SK-N-SH (cell line): Measurements from ENCODE around the gene PCYT2. TPM values are rescaled to one million over a fixed set of nuclear protein-coding genes. Genes with fewer than 3 reads are reported as not detected.
"Not testable (repeated sequence)": the region's sequence is repeated elsewhere in the genome, so short reads cannot be mapped to it uniquely, and the experiment has no call there.

ENCODE experiments used
- CTCF ChIA-PET: fragments of 300-600, 350-600 bp; formaldehyde crosslinking; extraction: SDS; loops from one replicate; lab custom pipeline; 2021; lab: Yijun Ruan, JAX
- POLR2A ChIA-PET: fragments of 350-600 bp; sonication (Branson Sonifier 250); formaldehyde crosslinking; extraction: SDS; loops from one replicate; lab custom pipeline; 2020; ENCODE audit warnings: antibody characterized with exemption, inconsistent platforms; lab: Yijun Ruan, JAX
- DNase-seq: peaks from one replicate; pipeline ENCODE4 v3.0.0; 2012
- H2AFZ ChIP-seq: fragments of 200-600 bp; sonication (generic); 2 replicates; pipeline ENCODE4 v1.8.1; 2016; ENCODE audit warnings: antibody characterized with exemption, mild to moderate bottlenecking, low read depth
- H3F3A ChIP-seq: fragments of 200-600 bp; sonication (generic); replicated peaks from 2 replicates; pipeline ENCODE3; 2016; ENCODE audit warnings: antibody characterized with exemption, mild to moderate bottlenecking; ENCODE audit not compliant: insufficient read depth
- H3K27ac ChIP-seq, 2 experiments: fragments of 200-500 bp in 1 of 2; fragments of 200-600 bp in 1 of 2; sonication (Bioruptor generic) in 1 of 2; sonication (generic), shearing (Covaris generic) in 1 of 2; 2 replicates each; pipeline versions ENCODE4 v1.5.1 to v1.6.1; 2014 to 2016; ENCODE audit warnings: low read depth in 2 of 2, inconsistent platforms in 1 of 2, low read length in 1 of 2, mild to moderate bottlenecking in 1 of 2, mixed read lengths in 1 of 2
- H3K27me3 ChIP-seq: fragments of 200-600 bp; sonication (generic), shearing (Covaris generic); 2 replicates; pipeline ENCODE4 v1.6.1; 2016; ENCODE audit warnings: mixed run types; ENCODE audit not compliant: insufficient read depth
- H3K36me3 ChIP-seq, 2 experiments: fragments of 200-500 bp in 1 of 2; fragments of 200-600 bp in 1 of 2; sonication (Bioruptor generic) in 1 of 2; sonication (generic) in 1 of 2; replicated peaks in 1 of 2; 2 replicates each; pipeline versions ENCODE3 to v1.5.1; 2014 to 2016; ENCODE audit warnings: low read length in 1 of 2, mild to moderate bottlenecking in 1 of 2; ENCODE audit not compliant: insufficient read depth in 2 of 2, control insufficient read depth in 1 of 2
- H3K4me1 ChIP-seq, 2 experiments: fragments of 200-500 bp in 1 of 2; fragments of 200-600 bp in 1 of 2; sonication (Bioruptor generic) in 1 of 2; sonication (generic), shearing (Covaris generic) in 1 of 2; 2 replicates each; pipeline versions ENCODE4 v1.5.1 to v1.6.1; 2014 to 2016; ENCODE audit warnings: low read depth in 1 of 2, low read length in 1 of 2, mixed run types in 1 of 2; ENCODE audit not compliant: insufficient read depth in 2 of 2, control insufficient read depth in 1 of 2
- H3K4me2 ChIP-seq: fragments of 200-600 bp; sonication (generic), shearing (Covaris generic); 2 replicates; pipeline ENCODE4 v1.6.1; 2017; ENCODE audit warnings: mixed run types
- H3K4me3 ChIP-seq, 2 experiments: fragments of 200-500 bp in 1 of 2; fragments of 200-600 bp in 1 of 2; sonication (Bioruptor generic) in 1 of 2; sonication (generic), shearing (Covaris generic) in 1 of 2; 2 replicates each; pipeline versions ENCODE4 v1.5.1 to v1.8.1; 2014 to 2016; ENCODE audit warnings: low read depth in 2 of 2, inconsistent platforms in 1 of 2, low read length in 1 of 2, mild to moderate bottlenecking in 1 of 2, mixed read lengths in 1 of 2, moderate library complexity in 1 of 2
- H3K79me2 ChIP-seq: fragments of 200-600 bp; sonication (generic); 2 replicates; pipeline ENCODE4 v1.8.1; 2017; ENCODE audit warnings: mild to moderate bottlenecking; ENCODE audit not compliant: insufficient read depth
- H3K9ac ChIP-seq: fragments of 200-600 bp; sonication (generic); 2 replicates; pipeline ENCODE4 v1.6.1; 2017; ENCODE audit warnings: mixed run types
- H3K9me2 ChIP-seq: fragments of 200-600 bp; sonication (generic); 2 replicates; pipeline ENCODE4 v1.6.1; 2017; ENCODE audit warnings: mixed run types
- H3K9me3 ChIP-seq: fragments of 200-600 bp; sonication (generic); 2 replicates; pipeline ENCODE4 v1.6.1; 2017; ENCODE audit warnings: mixed run types, mild to moderate bottlenecking, moderate library complexity
- H4K20me1 ChIP-seq: fragments of 200-600 bp; sonication (generic); 2 replicates; pipeline ENCODE4 v1.6.1; 2017; ENCODE audit warnings: mild to moderate bottlenecking, mixed run types; ENCODE audit not compliant: insufficient read depth
- CTCF ChIP-seq: fragments of 200-600 bp; sonication (generic); IDR thresholded peaks from 2 replicates; pipeline ENCODE4 v1.6.1; 2017; ENCODE audit warnings: antibody characterized with exemption, mild to moderate bottlenecking, moderate library complexity
- ELF1 ChIP-seq: IDR thresholded peaks from 2 replicates; pipeline ENCODE4 v1.4.0; 2012
- FOXM1 ChIP-seq: IDR thresholded peaks from 2 replicates; pipeline ENCODE4 v1.4.0; 2012; ENCODE audit warnings: low read depth, mild to moderate bottlenecking
- NRF1 ChIP-seq: IDR thresholded peaks from 2 replicates; pipeline ENCODE4 v1.6.1; 2012; ENCODE audit warnings: low read depth, mild to moderate bottlenecking, low read length
- RAD21 ChIP-seq: IDR thresholded peaks from 2 replicates; pipeline ENCODE4 v1.6.1; 2012; ENCODE audit warnings: mild to moderate bottlenecking, low read length
- RCOR1 ChIP-seq: fragments of 150-350 bp; IDR thresholded peaks from 2 replicates; pipeline ENCODE4 v1.6.1; 2017; ENCODE audit warnings: antibody characterized with exemption, low read length
- REST ChIP-seq: IDR thresholded peaks from 2 replicates; pipeline ENCODE4 v1.6.1; 2012; ENCODE audit warnings: mild to moderate bottlenecking, low read depth, low read length, moderate library complexity
- WGBS: methylation state at CpG from one replicate; pipeline ENCODE4 v1.1.6; 2017; ENCODE audit warnings: low lambda C conversion rate; 5-methylcytosine and 5-hydroxymethylcytosine counted together
- polyA plus RNA-seq, 3 experiments: library from polyadenylated mRNA; depleted of rRNA; stranded (reverse); fragments of >200 nt; gene quantifications; 2 replicates each; pipeline ENCODE4 v1.2.3, GENCODE V29; 2012

Gene PCYT2
- polyA plus RNA-seq, 1 of the 3 experiments (the other 2 are of a cell fraction): 46.2 TPM

- Histone ChIP-seq H3K79me2 (peaks cover 84% of the 10 kb centered on the region), H3K4me3 (no peak overlapping the region), H2AFZ (no peak overlapping the region), H3K9me2 (no peaks in the 10 kb centered on the region), H3K27me3 (no peaks in the 10 kb centered on the region), H3K4me1 (peaks cover 12 to 24% of the 10 kb centered on the region in 2 experiments; a peak in 3 of 4 replicates), H3K9ac (no peak overlapping the region), H3K4me2 (no peak overlapping the region), H3K9me3 (no peaks in the 10 kb centered on the region), H3K36me3 (peaks cover 17 to 63% of the 10 kb centered on the region in 2 experiments), H3K27ac (no peak overlapping the region), H4K20me1 (peaks cover 76% of the 10 kb centered on the region), H3F3A (peaks cover 22% of the 10 kb centered on the region)
- DNase-seq: no peak
- ChIA-PET POLR2A (no interaction called here), CTCF (interaction anchor here (2.9 kb wide), 1 partner anchor 49 kb away, joined by 10 read pairs; no protein-coding TSS in a partner anchor)
- 83% methylated on average over 14 of the region's 15 CpGs for WGBS
- TF ChIP-seq NRF1 (no peak), ELF1 (no peak), REST (no peak), RCOR1 (no peak), FOXM1 (no peak), RAD21 (no peak), CTCF (no peak)
These were observed 7.8 kb upstream of the PCYT2 start for GRCh38 chr17:81918832-81919545.

GRCh38 chr17:81918333-81918669 lies 7.1 kb upstream of the PCYT2 start:
- H3K9ac ChIP-seq, H2AFZ ChIP-seq: not testable (repeated sequence)
- H3K36me3 ChIP-seq: peaks cover 17 to 70% of the 10 kb centered on the region in 2 experiments
- H3F3A ChIP-seq: peaks cover 23% of the 10 kb centered on the region
- TF ChIP-seq CTCF: peak; percentile 9; the same call in 1 of the 2 replicates
- TF ChIP-seq, all 33 proteins: peak for 1; not testable (repeated sequence) for 32
- WGBS: 28% methylated on average over 9 of the region's 9 CpGs
- Histone ChIP-seq H4K20me1 (peaks cover 70% of the 10 kb centered on the region), H3K4me1 (peaks cover 7 to 21% of the 10 kb centered on the region in 2 experiments; a peak in 3 of 4 replicates), H3K79me2 (peaks cover 77% of the 10 kb centered on the region), H3K4me3 (peak overlapping the region; percentile 89 to 100; a peak in 2 of 4 replicates), H3K27ac (peak overlapping the region in 1 of 2 experiments; percentile 71; a peak in 2 of 4 replicates)
- H3K9me3 ChIP-seq, H3K27me3 ChIP-seq, DNase-seq, H3K4me2 ChIP-seq, POLR2A ChIA-PET, H3K9me2 ChIP-seq: not testable (repeated sequence)
- CTCF ChIA-PET: interaction anchor here (1.0 to 2.4 kb wide), 3 partner anchors 13 to 49 kb away, joined by 3 to 14 read pairs (median 8); partner anchors contain the start of gene NPB
